Activated T-cell treated with anti-CD3 and anti-CD28 coated beads, Interleukin-2, amount 50 U/mL, for 1 hour (primary cell): ENCODE measurements around the gene PPDPF.
"Not testable (repeated sequence)": the region's sequence is repeated elsewhere in the genome, so short reads cannot be mapped to it uniquely, and the experiment has no call there.

ENCODE experiments used
- DNase-seq: peaks from one replicate; pipeline ENCODE4 v3.0.0-alpha.2; 2020

The PPDPF gene

DNA sequence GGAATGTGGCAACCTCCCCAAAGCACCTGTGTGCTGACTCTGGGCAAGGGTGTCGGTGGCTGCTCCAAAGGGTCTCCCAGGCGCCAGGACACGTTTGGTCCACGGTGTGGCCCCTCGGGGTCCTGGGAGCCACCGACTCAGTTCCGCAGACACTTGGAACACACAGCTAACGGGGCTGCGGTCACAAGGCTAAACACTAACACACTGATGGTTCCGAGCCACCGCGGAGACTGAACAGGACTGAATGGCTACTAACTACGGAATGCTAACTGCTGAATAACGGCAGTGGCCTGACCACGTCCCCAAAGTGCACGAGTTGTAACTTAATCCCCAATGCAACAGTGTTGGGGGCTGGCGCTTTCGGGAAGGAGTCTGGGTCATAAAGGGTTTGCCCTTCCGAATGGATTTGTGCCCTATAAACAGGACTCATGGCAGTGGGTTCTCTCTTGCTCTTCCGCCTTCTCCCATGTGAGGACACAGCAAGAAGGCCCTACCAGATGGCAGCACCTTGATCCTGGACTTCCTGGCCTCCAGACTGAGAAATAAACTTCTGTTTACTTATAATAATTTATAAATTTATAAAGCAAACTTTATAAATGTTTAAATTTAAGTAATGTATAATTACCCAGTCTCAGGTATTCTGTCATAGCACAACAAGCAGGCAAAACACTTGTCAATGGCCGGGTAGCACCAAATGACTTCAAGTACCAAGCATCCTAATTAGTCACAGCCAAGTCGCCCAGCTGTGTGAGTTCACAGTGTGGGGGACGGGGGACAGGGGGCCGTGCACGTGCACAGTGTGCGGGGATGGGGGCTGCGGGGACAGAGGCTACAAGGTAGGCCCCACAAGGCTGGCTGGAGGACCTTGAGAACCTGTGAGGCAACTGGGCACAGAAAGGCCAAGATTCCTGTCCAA, 19.4 kb upstream of the PPDPF start:
- no peak for DNase-seq

GRCh38 chr20:63501818-63502670, 18.5 kb upstream of the PPDPF start:
- DNase-seq, result no peak

DNA sequence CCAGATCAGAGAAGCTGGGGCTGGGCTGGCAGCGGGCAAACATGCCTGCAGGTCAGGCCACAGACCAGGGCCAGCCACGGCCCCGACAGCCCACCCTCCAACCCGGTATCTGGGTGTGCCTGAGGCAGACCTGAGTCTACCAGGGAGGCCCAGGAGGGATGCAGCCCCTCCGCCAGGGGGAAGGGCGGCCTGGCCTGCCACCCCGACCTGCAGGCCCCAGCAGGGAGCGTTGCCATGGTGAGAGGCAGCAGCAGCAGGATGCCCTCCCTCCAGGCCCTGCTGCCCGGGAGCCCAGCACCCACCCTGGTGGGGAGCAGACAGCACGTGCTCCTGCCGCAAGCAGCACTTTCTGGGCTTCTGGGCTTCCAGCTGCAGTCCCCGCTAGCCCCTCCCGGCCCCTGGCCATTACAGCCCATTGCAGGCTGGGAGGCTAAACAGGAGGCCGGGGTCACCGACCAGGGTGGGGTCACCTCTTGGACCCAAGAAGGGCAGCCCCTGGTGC, 17.8 kb upstream of the PPDPF start:
- DNase-seq, result no peak

DNA sequence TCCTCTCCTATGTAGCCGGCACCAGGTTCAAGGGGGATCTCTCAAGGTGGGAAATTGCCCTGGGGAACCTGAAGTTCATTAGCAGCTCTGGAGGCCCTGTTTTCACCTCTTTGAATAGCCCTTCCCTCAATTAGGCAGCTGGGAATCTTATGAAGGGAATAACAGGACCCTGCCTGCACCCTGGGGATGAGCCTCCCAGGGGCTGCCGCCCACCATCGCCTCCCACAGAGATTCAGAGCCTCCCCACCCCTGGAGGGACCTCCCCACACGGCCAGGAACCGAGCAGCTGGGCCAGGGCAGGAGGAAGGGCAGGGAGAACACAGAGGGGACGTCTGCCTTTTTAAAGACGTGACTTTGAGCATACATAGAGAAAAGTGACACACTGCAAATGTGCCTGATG, 17.0 kb upstream of the PPDPF start:
- DNase-seq, result no peak

DNA sequence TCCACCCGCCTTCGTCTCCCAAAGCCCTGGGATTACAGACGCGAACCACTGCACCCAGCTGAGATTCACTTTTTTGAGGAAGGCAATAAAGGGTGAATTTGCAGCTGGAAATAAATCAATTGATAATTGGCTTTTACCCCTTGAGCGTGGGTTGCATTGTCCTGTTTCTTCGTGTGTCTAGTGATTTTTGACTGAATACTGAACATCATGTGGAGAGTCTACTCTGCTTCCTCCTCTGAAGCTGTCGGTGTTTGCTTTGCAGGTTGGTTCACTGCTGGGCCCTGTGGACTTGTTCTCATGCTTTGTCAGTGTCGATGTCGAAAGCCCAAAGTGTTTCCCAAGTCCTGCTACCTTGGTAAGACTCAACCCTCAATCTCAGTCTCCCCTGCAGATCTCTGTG, 15.9 kb upstream of the PPDPF start:
- DNase-seq, result no peak

DNA sequence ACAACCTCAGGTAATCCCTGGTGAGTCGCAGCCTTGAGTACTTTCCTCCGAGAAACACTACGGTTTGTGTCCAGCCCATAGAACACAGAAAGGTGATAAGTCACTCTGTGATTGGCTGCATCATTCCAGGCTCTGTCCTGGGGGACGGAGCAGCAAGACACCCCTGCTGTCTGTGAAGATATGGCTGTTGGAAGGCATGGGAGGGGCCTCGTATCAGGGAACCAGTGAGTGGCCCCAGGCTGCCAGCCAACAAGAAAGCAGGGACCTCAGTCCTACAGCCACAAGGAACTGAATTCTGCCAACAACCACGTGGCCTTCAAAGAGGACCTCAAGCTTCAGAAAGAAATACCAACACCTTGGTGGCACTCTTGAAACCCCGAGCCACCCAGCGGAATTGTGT, 15.3 kb upstream of the PPDPF start:
- no peak for DNase-seq

GRCh38 chr20:63505723-63506122, 14.8 kb upstream of the PPDPF start:
- DNase-seq, result no peak

GRCh38 chr20:63507083-63507743, 13.4 kb upstream of the PPDPF start:
- DNase-seq, result no peak

GRCh38 chr20:63508072-63508768, 12.3 kb upstream of the PPDPF start:
- DNase-seq, result no peak

DNA sequence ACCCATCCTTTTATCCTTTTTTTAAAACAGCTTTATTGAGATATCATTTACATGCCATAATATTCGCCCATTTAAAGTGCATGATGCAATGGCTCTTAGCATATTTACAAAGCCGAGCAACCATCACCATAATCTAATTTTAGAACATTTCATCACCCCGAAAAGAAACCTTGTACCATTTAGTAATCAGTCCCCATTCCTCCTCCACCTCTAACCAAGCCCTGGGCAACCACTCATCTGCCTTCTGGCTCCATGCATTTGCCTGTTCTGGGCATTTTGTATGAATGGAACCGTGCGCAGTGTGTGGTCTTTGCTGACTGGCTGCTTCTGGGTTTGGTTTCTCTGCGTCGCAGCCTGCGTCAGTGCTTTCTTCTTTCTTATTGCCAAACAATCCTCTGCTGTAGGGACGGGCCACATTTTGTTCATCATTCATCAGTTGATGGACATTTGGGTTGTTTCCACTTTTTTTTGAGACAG, 11.4 kb upstream of the PPDPF start:
- no peak for DNase-seq

GRCh38 chr20:63513207-63513606, 7.4 kb upstream of the PPDPF start:
- no peak for DNase-seq

DNA sequence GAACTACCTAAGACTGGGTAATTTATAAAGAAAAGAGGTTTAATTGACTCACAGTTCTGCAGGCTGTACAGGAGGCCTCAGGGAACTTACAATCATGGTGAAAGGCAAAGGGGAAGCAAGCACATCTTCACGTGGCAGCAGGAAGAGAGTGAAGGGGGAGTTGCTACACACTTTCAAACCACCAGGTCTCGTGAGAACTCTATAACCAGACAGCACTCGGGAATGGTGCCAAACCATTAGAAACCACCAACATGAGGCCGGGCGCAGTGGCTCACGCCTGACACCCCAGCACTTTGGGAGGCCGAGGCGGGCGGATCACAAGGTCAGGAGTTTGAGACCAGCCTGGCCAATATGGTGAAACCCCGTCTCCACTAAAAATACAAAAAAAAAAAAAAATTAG, 6.0 kb upstream of the PPDPF start:
- DNase-seq, result not testable (repeated sequence)

- no peak for DNase-seq
Observed at GRCh38 chr20:63517376-63518309, 2.9 kb upstream of the PPDPF start.

- DNase-seq, result no peak
Observed at GRCh38 chr20:63518351-63518861, 2.2 kb upstream of the PPDPF start.

GRCh38 chr20:63518946-63519667, 1.5 kb upstream of the PPDPF start:
- DNase-seq, result no peak

- DNase-seq, result no peak
Observed at GRCh38 chr20:63519668-63520503, 679 bp upstream of the PPDPF start.

DNA sequence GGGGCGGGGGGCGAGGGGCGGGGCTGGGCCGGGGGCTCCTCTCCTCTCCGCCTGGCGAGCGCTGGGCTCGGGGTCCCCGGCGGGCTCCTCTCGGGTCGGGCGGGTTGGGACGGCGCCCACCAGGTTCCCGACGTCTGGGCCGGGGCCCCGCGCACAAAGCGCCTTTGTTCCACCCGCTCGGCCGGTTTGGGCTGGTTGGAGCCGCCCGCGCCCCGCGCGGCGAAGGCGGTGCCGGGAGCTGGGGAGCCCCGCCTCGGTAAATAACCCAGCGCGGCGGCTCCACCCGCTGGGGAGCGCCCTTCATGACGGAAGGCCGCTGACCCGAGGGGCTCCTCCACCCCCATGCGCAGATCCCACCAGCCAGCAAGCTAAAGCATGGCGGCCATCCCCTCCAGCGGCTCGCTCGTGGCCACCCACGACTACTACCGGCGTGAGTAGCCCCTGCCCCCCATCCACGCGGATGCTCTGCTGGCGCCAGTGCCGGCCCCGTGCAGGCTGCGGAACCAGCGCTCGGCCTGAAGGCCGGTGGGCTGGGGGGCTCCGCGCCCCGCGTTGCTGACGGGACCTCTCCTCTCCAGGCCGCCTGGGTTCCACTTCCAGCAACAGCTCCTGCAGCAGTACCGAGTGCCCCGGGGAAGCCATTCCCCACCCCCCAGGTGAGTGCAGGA, 503 bp downstream of the PPDPF start:
- peak; percentile 75 for DNase-seq

DNA sequence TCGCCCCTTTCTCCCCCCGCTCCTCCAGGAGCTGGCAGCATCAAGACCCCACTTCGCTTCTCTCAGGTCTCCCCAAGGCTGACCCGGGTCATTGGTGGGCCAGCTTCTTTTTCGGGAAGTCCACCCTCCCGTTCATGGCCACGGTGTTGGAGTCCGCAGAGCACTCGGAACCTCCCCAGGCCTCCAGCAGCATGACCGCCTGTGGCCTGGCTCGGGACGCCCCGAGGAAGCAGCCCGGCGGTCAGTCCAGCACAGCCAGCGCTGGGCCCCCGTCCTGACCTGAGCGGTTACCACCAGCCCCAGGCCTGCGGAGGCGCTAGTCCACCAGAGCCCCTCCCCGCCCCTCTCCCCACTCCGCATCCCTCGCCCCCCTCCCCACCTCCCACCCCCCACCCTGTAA, 1.0 kb downstream of the PPDPF start:
- no peak for DNase-seq
